SK-N-SH (cell line): Measurements from ENCODE around the gene TFB1M. TPM values are rescaled to one million over a fixed set of nuclear protein-coding genes. Genes with fewer than 3 reads are reported as not detected.

Experiments used
- CTCF ChIA-PET: fragments of 300-600, 350-600 bp; formaldehyde crosslinking; extraction: SDS; loops from one replicate; lab custom pipeline; 2021; lab: Yijun Ruan, JAX
- POLR2A ChIA-PET: fragments of 350-600 bp; sonication (Branson Sonifier 250); formaldehyde crosslinking; extraction: SDS; loops from one replicate; lab custom pipeline; 2020; ENCODE audit warnings: antibody characterized with exemption, inconsistent platforms; lab: Yijun Ruan, JAX
- DNase-seq: peaks from one replicate; pipeline ENCODE4 v3.0.0; 2012
- H2AFZ ChIP-seq: fragments of 200-600 bp; sonication (generic); 2 replicates; pipeline ENCODE4 v1.8.1; 2016; ENCODE audit warnings: antibody characterized with exemption, mild to moderate bottlenecking, low read depth
- H3F3A ChIP-seq: fragments of 200-600 bp; sonication (generic); replicated peaks from 2 replicates; pipeline ENCODE3; 2016; ENCODE audit warnings: antibody characterized with exemption, mild to moderate bottlenecking; ENCODE audit not compliant: insufficient read depth
- H3K27ac ChIP-seq, 2 experiments: fragments of 200-500 bp in 1 of 2; fragments of 200-600 bp in 1 of 2; sonication (Bioruptor generic) in 1 of 2; sonication (generic), shearing (Covaris generic) in 1 of 2; 2 replicates each; pipeline versions ENCODE4 v1.5.1 to v1.6.1; 2014 to 2016; ENCODE audit warnings: low read depth in 2 of 2, inconsistent platforms in 1 of 2, low read length in 1 of 2, mild to moderate bottlenecking in 1 of 2, mixed read lengths in 1 of 2
- H3K27me3 ChIP-seq: fragments of 200-600 bp; sonication (generic), shearing (Covaris generic); 2 replicates; pipeline ENCODE4 v1.6.1; 2016; ENCODE audit warnings: mixed run types; ENCODE audit not compliant: insufficient read depth
- H3K36me3 ChIP-seq, 2 experiments: fragments of 200-500 bp in 1 of 2; fragments of 200-600 bp in 1 of 2; sonication (Bioruptor generic) in 1 of 2; sonication (generic) in 1 of 2; replicated peaks in 1 of 2; 2 replicates each; pipeline versions ENCODE3 to v1.5.1; 2014 to 2016; ENCODE audit warnings: low read length in 1 of 2, mild to moderate bottlenecking in 1 of 2; ENCODE audit not compliant: insufficient read depth in 2 of 2, control insufficient read depth in 1 of 2
- H3K4me1 ChIP-seq, 2 experiments: fragments of 200-500 bp in 1 of 2; fragments of 200-600 bp in 1 of 2; sonication (Bioruptor generic) in 1 of 2; sonication (generic), shearing (Covaris generic) in 1 of 2; 2 replicates each; pipeline versions ENCODE4 v1.5.1 to v1.6.1; 2014 to 2016; ENCODE audit warnings: low read depth in 1 of 2, low read length in 1 of 2, mixed run types in 1 of 2; ENCODE audit not compliant: insufficient read depth in 2 of 2, control insufficient read depth in 1 of 2
- H3K4me2 ChIP-seq: fragments of 200-600 bp; sonication (generic), shearing (Covaris generic); 2 replicates; pipeline ENCODE4 v1.6.1; 2017; ENCODE audit warnings: mixed run types
- H3K4me3 ChIP-seq, 2 experiments: fragments of 200-500 bp in 1 of 2; fragments of 200-600 bp in 1 of 2; sonication (Bioruptor generic) in 1 of 2; sonication (generic), shearing (Covaris generic) in 1 of 2; 2 replicates each; pipeline versions ENCODE4 v1.5.1 to v1.8.1; 2014 to 2016; ENCODE audit warnings: low read depth in 2 of 2, inconsistent platforms in 1 of 2, low read length in 1 of 2, mild to moderate bottlenecking in 1 of 2, mixed read lengths in 1 of 2, moderate library complexity in 1 of 2
- H3K79me2 ChIP-seq: fragments of 200-600 bp; sonication (generic); 2 replicates; pipeline ENCODE4 v1.8.1; 2017; ENCODE audit warnings: mild to moderate bottlenecking; ENCODE audit not compliant: insufficient read depth
- H3K9ac ChIP-seq: fragments of 200-600 bp; sonication (generic); 2 replicates; pipeline ENCODE4 v1.6.1; 2017; ENCODE audit warnings: mixed run types
- H3K9me2 ChIP-seq: fragments of 200-600 bp; sonication (generic); 2 replicates; pipeline ENCODE4 v1.6.1; 2017; ENCODE audit warnings: mixed run types
- H3K9me3 ChIP-seq: fragments of 200-600 bp; sonication (generic); 2 replicates; pipeline ENCODE4 v1.6.1; 2017; ENCODE audit warnings: mixed run types, mild to moderate bottlenecking, moderate library complexity
- H4K20me1 ChIP-seq: fragments of 200-600 bp; sonication (generic); 2 replicates; pipeline ENCODE4 v1.6.1; 2017; ENCODE audit warnings: mild to moderate bottlenecking, mixed run types; ENCODE audit not compliant: insufficient read depth
- CTCF ChIP-seq: fragments of 200-600 bp; sonication (generic); IDR thresholded peaks from 2 replicates; pipeline ENCODE4 v1.6.1; 2017; ENCODE audit warnings: antibody characterized with exemption, mild to moderate bottlenecking, moderate library complexity
- ELF1 ChIP-seq: IDR thresholded peaks from 2 replicates; pipeline ENCODE4 v1.4.0; 2012
- JUND ChIP-seq: IDR thresholded peaks from 2 replicates; pipeline ENCODE4 v1.4.0; 2012
- MAX ChIP-seq: IDR thresholded peaks from 2 replicates; pipeline ENCODE4 v1.4.0; 2012; ENCODE audit warnings: low read depth
- MXI1 ChIP-seq: IDR thresholded peaks from 2 replicates; pipeline ENCODE4 v1.6.1; 2012; ENCODE audit warnings: mild to moderate bottlenecking, low read depth, low read length, improper control_type of control experiment
- NFIC ChIP-seq: IDR thresholded peaks from 2 replicates; pipeline ENCODE4 v1.4.0; 2012; ENCODE audit warnings: borderline replicate concordance
- REST ChIP-seq: IDR thresholded peaks from 2 replicates; pipeline ENCODE4 v1.6.1; 2012; ENCODE audit warnings: mild to moderate bottlenecking, low read depth, low read length, moderate library complexity
- USF1 ChIP-seq: IDR thresholded peaks from 2 replicates; pipeline ENCODE4 v1.4.0; 2012; ENCODE audit warnings: low read depth, borderline replicate concordance
- USF2 ChIP-seq: fragments of 150-350 bp; IDR thresholded peaks from 2 replicates; pipeline ENCODE4 v1.6.1; 2017; ENCODE audit warnings: antibody characterized with exemption, low read length, low read depth, borderline replicate concordance
- WGBS: methylation state at CpG from one replicate; pipeline ENCODE4 v1.1.6; 2017; ENCODE audit warnings: low lambda C conversion rate; 5-methylcytosine and 5-hydroxymethylcytosine counted together
- polyA plus RNA-seq, 3 experiments: library from polyadenylated mRNA; depleted of rRNA; stranded (reverse); fragments of >200 nt; gene quantifications; 2 replicates each; pipeline ENCODE4 v1.2.3, GENCODE V29; 2012

Gene TFB1M
- polyA plus RNA-seq, 1 of the 3 experiments (the other 2 are of a cell fraction) = 28.4 TPM

- no peaks in the 10 kb centered on the region for H3K9me2 ChIP-seq
- DNase-seq = no peak
- H3K4me1 ChIP-seq = peaks cover 0 to 9% of the 10 kb centered on the region in 2 experiments; a peak in 1 of 4 replicates
- H3K9me3 ChIP-seq = no peaks in the 10 kb centered on the region
- no peak overlapping the region for H2AFZ ChIP-seq
- no peak overlapping the region for H3K9ac ChIP-seq
- TF ChIP-seq USF1 = no peak
- no peak for TF ChIP-seq JUND
- TF ChIP-seq USF2 = no peak
- no peak for TF ChIP-seq MAX
- no peak for TF ChIP-seq ELF1
- no peak for TF ChIP-seq NFIC
- no peak for TF ChIP-seq MXI1
- no peak for TF ChIP-seq CTCF
- H3K79me2 ChIP-seq = no peaks in the 10 kb centered on the region
- POLR2A ChIA-PET = no interaction called here
- H3K36me3 ChIP-seq = no peaks in the 10 kb centered on the region
- H3K4me3 ChIP-seq = no peak overlapping the region
- no peaks in the 10 kb centered on the region for H3F3A ChIP-seq
- 91% methylated on average over 2 of the region's 2 CpGs for WGBS
- no peaks in the 10 kb centered on the region for H4K20me1 ChIP-seq
- H3K4me2 ChIP-seq = no peak overlapping the region
- no peak overlapping the region for H3K27ac ChIP-seq
- no peaks in the 10 kb centered on the region for H3K27me3 ChIP-seq
- CTCF ChIA-PET = no interaction called here
Measured at GRCh38 chr6:155324172-155324571, 9.9 kb upstream of the TFB1M start.

GRCh38 chr6:155319902-155320301, 5.6 kb upstream of the TFB1M start:
- Histone ChIP-seq H2AFZ (no peak overlapping the region), H3K27ac (no peak overlapping the region), H3F3A (peaks cover 11% of the 10 kb centered on the region), H3K27me3 (no peaks in the 10 kb centered on the region), H3K4me3 (no peak overlapping the region), H3K9ac (no peak overlapping the region), H3K9me3 (no peaks in the 10 kb centered on the region), H3K79me2 (no peaks in the 10 kb centered on the region), H3K9me2 (no peaks in the 10 kb centered on the region), H4K20me1 (no peaks in the 10 kb centered on the region), H3K36me3 (no peaks in the 10 kb centered on the region), H3K4me1 (peaks cover 0 to 3% of the 10 kb centered on the region in 2 experiments; a peak in 2 of 4 replicates), H3K4me2 (no peak overlapping the region)
- ChIA-PET CTCF (interaction anchor here (1.6 kb wide), 1 partner anchor 143 kb away, joined by 7 read pairs; no protein-coding TSS in a partner anchor), POLR2A (no interaction called here)
- TF ChIP-seq NFIC (no peak), REST (no peak)
- no peak for DNase-seq
- WGBS = 87% methylated on average over 4 of the region's 4 CpGs
